Stimulated activated CD8-positive, alpha-beta memory T cell treated with anti-CD3 and anti-CD28 coated beads, Interleukin-4, amount 100 ng/mL, for 4 hours (primary cell): Measurements from ENCODE around the gene HDDC3.
"Not testable (repeated sequence)": the region's sequence is repeated elsewhere in the genome, so short reads cannot be mapped to it uniquely, and the experiment has no call there.

ENCODE experiments used
- DNase-seq, 2 donors: peaks; one replicate each; pipeline ENCODE4 v3.0.0-alpha.2; 2020; ENCODE audit warnings: low read depth in 2 of 2, low spot score in 1 of 2

Gene HDDC3

GRCh38 chr15:90910441-90911301, 21.7 kb downstream of the HDDC3 start:
- no peak for DNase-seq

GRCh38 chr15:90909976-90910375, 22.4 kb downstream of the HDDC3 start:
- no peak for DNase-seq

DNA sequence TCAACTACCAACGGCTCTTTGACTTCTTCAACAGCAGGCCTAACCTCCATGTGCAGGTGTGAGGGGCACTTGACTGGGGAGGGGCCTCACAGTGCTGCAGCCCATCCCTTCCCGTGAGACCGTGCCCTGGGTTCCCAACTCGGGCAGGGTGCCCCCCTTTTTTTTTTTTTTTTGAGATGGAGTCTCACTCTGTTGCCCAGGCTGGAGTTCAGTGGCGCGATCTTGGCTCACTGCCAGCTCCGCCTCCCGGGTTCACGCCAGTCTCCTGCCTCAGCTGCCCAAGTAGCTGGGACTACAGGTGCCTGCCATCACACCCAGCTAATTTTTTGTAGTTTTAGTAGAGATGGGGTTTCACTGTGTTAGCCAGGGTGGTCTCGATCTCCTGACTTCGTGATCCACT, 22.9 kb downstream of the HDDC3 start:
- DNase-seq, result not testable (repeated sequence)

DNA sequence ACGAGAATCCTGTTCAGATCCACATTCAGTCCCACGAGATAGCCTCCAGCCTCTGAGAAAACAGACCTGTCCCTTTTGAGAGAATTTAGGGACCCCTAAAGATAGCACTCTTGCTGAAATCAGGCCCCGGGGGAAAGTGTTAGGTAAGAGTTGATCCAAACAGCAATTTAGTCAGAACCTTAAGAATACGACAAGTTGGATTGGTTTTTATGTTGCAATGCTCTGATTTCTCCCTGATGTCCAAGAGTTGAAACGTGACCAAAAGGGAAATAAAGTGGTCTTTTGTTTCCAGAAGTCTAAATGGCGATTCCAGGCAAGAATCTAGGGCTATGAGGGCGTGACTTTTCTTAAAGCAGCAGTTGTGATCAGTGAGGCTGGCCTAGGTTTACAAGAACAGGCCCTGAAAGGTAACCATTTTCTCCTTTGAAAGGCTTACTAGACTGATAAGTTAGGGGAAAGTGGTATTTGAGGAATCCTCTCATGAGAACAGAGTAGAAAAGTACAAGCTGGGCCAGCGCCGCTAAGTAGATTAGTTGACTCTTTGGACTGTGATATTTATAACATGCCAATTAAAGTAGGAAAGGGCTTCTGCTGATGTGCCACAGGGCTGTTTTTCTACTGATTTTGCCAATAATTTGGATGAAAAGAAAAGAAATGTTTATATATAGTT, 24.4 kb downstream of the HDDC3 start:
- DNase-seq, result no peak

GRCh38 chr15:90907051-90907660, 25.2 kb downstream of the HDDC3 start:
- DNase-seq, result no peak

DNA sequence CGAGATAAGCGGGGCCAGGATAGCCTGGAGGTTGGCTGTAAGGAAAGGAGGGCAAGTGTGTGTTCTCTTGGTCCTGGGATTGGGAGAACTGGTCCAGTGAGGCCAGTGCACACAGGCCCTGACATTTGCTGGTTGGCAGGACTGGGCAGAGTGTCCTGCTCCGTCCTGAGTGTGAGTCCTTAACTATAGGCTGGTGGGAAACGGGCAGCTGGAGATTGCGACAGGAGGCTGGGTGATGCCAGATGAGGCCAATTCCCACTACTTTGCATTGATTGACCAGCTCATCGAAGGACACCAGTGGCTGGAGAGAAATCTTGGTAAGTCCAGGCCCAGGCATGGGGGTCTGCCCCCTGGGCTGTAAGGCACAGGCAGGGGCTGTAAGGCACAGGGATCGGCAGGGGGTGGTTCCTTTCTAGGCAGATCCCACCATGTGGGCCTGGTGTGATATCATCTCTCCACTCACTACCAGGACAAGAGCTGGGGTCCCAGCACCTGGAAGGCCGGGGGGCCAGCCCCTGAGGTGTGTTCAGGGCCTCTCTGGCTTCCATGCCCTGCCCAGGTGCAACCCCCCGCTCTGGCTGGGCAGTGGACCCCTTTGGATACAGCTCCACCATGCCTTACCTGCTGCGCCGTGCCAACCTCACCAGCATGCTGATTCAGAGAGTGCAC, 26.0 kb downstream of the HDDC3 start:
- DNase-seq, result no peak

- no peak for DNase-seq
Measured at GRCh38 chr15:90905306-90906180, 26.8 kb downstream of the HDDC3 start.

- DNase-seq, result no peak
Measured at GRCh38 chr15:90904746-90905145, 27.6 kb downstream of the HDDC3 start.

GRCh38 chr15:90903733-90904536, 28.4 kb downstream of the HDDC3 start:
- no peak for DNase-seq

DNA sequence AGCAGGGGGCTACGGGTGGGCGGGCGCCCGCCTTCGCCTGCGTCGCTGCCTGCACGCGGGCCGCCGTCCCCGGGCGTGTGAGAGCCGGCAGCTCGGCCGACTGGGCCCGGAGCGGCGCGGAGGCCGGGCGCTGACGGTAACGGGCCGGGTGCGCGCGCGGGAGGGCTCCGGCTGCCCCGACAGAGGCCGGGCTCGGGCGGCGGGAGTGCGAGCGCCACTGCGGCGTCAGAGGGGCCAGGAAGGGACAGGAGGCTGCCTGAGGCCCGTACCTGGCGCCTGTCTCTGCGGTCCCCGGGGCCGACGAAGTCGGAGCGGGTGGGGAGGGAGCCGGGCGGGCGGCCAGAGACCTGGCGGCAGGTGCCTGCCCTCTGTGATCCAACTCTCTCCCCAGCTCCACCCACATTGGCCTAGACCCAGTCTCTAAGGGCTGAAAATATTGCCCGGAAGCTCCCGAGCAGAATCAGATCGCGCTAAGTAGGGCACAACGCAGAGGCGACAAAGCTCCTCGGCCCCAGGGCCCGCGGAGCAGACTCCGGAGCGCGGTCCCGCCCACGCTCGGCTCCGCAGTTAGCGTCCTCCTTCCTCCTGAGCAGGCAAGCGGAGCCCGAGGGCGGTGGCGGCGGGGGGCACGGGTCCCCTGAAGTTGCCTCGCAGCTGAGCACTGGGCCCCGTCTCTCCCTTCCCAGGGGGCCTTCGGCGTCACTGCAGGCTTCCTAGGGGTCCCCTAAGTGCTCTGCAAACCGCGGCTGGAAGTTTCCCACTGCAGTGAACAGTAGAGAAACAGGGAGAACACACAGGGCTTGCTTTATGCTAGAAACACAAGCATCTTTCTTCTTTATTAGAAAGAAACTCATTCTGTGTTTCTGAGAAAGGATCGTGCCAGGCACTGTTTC, 29.3 kb downstream of the HDDC3 start, which contains the start of gene MAN2A2:
TSS of gene MAN2A2 (plus strand) at position 463 of the 893 bp plus-strand sequence. CDS start 906 bp downstream, outside the sequence.
- DNase-seq, result peak; percentile 58 to 69

- peak; percentile 35 to 40 for DNase-seq
Measured at GRCh38 chr15:90902040-90902839, 30.1 kb downstream of the HDDC3 start.

- DNase-seq, result no peak
Measured at GRCh38 chr15:90901175-90902039, 30.9 kb downstream of the HDDC3 start.

DNA sequence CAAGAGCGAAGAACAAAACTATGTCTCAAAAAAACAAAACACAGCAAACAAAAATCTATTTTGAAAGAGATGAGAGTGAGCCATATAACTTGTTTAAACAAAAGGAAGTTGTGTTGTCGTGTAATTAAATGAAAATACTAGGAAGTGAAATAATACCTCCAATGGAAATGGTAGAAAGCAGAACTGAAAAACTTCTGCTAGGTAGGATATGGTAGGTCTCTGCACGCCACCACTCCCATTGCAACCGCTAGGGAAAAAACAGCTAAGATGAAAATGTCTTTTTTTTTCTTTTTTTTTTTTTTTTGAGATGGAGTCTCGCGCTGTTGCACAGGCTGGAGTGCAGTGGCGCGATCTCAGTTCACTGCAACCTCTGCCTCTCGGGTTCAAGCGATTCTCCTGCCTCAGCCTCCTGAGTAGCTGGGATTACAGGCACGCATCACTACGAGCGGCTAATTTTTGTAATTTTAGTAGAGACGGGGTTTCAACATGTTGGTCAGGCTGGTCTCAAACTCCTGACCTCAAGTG, 35.2 kb downstream of the HDDC3 start:
- DNase-seq, result not testable (repeated sequence)

- DNase-seq, result no peak
Measured at GRCh38 chr15:90895571-90896117, 36.7 kb downstream of the HDDC3 start.

DNA sequence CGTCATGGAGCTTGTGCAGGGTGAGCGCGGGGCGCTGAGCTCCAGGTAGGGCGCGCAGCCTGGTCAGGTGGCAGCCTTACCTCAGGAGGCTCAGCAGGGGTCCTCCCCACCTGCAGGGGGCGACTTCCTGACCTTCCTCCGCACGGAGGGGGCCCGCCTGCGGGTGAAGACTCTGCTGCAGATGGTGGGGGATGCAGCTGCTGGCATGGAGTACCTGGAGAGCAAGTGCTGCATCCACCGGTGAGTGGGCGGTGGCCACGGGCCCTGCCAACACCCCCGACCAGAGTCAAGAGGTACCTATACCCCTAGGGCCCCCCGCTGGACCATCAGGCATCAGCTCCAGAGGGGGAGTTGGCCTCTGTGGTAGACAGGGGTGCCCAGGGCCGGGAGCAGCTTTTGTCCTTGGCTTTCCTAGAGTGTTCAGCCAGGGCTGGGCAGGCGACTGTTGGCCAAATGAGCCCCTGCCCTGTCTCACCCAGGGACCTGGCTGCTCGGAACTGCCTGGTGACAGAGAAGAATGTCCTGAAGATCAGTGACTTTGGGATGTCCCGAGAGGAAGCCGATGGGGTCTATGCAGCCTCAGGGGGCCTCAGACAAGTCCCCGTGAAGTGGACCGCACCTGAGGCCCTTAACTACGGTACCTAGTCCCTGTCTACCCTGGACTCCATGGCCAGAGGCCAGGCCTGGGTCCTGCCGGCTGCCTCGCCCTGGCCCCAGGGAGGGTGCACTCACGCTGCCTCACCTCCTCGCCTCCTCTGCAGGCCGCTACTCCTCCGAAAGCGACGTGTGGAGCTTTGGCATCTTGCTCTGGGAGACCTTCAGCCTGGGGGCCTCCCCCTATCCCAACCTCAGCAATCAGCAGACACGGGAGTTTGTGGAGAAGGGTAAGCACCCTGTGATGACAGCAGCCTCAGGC, 38.9 kb downstream of the HDDC3 start:
- DNase-seq, result no peak
